ENCODE results near the gene SKI.

SKI gene

DNA sequence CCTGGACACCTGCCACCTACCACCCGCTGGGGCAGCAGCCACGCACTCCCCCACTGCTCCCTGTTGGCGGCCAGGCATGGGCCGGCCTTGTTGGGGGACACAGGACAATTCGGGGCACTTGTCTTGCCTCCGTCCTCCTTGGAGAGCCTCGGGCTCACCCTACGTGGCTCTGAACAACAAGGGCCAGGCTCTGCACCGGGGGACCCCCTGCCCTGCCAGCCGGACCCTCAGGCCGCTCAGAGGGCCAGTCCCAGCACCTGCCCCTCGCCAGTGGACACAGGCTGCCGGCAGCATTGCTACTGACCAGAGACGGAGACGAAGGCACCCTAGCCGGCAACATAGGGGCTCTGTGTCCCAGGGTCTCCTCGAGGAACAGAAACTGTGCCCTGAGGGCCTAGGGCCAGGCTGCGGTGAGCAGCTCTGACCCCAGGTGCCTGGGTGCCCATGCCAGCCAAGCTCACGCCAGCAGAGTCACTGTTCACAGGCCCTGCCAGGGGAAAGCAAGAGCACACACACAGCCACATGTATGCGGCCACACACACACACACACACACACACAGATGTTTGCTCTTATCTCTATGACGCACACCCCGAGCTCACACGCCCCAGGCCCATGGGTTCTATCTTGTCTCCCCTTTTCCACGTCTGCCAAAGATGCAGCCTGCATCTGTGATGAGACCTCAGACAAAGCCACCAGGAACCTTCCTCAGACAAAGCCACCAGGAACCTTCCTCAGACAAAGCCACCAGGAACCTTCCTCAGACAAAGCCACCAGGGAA lies 117.4 kb downstream of the SKI start:
- H3K36me3 ChIP-seq (ENCODE audit: control insufficient read depth, insufficient read depth, low read length), result no peaks in the 10 kb centered on the region
- no peak for DNase-seq
- no peaks in the 10 kb centered on the region for H3K27me3 ChIP-seq (replicated peaks; ENCODE audit: control insufficient read depth, insufficient read depth, low read length, poor library complexity, severe bottlenecking)
- H3K9me3 ChIP-seq (ENCODE audit: control insufficient read depth, low read length), result no peaks in the 10 kb centered on the region
- no peaks in the 10 kb centered on the region for H3K4me1 ChIP-seq (ENCODE audit: control insufficient read depth, insufficient read depth, low read length, poor library complexity, severe bottlenecking)
- no peak overlapping the region for H3K27ac ChIP-seq (ENCODE audit: insufficient read depth, low read length, poor library complexity, severe bottlenecking)
- H3K4me3 ChIP-seq (ENCODE audit: insufficient read depth, low read depth, low read length, poor library complexity, severe bottlenecking), result no peak overlapping the region

DNA sequence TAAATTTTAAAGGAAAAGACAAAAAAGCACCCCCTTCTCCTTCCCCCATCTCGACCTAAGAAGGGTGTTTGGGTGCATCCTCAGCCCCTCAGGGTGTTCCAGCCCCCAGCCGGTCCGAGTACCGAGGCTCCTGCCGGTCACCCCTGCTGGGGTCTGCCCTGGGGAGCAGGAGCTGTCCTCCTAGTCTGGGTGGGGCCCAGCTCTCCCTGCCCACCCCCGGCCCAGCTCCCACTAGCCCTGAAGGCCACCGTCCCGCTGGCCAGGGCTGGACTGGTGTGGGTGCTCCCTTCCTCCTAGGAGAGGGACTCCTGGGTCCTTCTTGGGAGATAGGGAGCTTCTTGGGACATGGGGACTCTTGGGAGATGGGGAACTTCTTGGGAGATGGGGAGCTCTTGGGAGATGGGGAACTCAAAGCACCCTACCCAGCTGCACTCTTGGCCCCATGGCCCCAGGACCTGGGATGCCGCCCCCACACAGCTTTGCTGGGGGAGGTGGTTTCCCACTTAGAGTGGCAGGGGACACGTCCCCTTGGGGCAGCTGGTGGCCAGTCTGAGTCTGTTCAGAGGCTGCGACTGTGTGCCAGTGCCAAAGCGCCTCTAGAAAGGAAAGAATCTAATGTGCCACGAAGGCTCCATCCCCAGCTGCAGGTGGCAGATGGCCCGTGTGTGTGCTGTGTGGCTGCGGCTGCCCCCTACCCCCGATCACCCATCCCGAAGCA lies 118.7 kb downstream of the SKI start:
- H3K27me3 ChIP-seq (replicated peaks; ENCODE audit: control insufficient read depth, insufficient read depth, low read length, poor library complexity, severe bottlenecking), result no peaks in the 10 kb centered on the region

DNA sequence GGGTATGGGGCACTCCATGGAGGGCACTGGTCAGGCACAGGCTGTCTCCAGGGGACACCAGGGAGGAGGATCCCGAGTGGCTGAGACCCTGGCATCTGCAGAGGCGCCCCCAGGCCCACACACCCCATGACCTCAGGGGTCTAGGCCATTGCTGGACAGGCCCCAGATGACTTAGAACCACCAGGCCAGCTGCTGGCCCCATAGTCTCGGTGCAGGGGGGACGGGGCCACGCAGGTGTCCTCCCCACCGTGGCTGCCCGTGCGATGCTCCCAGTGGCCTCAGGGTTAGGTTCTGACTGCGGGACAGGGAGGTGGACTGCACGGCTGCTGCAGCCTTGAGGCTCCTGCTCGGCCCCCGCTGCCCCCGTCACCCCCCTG lies 119.3 kb downstream of the SKI start:
- Histone ChIP-seq H3K36me3 (ENCODE audit: control insufficient read depth, insufficient read depth, low read length) (no peaks in the 10 kb centered on the region), H3K9me3 (ENCODE audit: control insufficient read depth, low read length) (no peaks in the 10 kb centered on the region), H3K27ac (ENCODE audit: insufficient read depth, low read length, poor library complexity, severe bottlenecking) (no peak overlapping the region), H3K4me3 (ENCODE audit: insufficient read depth, low read depth, low read length, poor library complexity, severe bottlenecking) (no peak overlapping the region), H3K27me3 (replicated peaks; ENCODE audit: control insufficient read depth, insufficient read depth, low read length, poor library complexity, severe bottlenecking) (no peaks in the 10 kb centered on the region), H3K4me1 (ENCODE audit: control insufficient read depth, insufficient read depth, low read length, poor library complexity, severe bottlenecking) (no peaks in the 10 kb centered on the region)
- DNase-seq, result no peak

More for the DNA sequence above, 118.7 kb downstream of the SKI start:
- Histone ChIP-seq H3K4me1 (ENCODE audit: control insufficient read depth, insufficient read depth, low read length, poor library complexity, severe bottlenecking) (no peaks in the 10 kb centered on the region), H3K36me3 (ENCODE audit: control insufficient read depth, insufficient read depth, low read length) (no peaks in the 10 kb centered on the region), H3K9me3 (ENCODE audit: control insufficient read depth, low read length) (no peaks in the 10 kb centered on the region), H3K4me3 (ENCODE audit: insufficient read depth, low read depth, low read length, poor library complexity, severe bottlenecking) (no peak overlapping the region), H3K27ac (ENCODE audit: insufficient read depth, low read length, poor library complexity, severe bottlenecking) (no peak overlapping the region)
- no peak for DNase-seq

DNA sequence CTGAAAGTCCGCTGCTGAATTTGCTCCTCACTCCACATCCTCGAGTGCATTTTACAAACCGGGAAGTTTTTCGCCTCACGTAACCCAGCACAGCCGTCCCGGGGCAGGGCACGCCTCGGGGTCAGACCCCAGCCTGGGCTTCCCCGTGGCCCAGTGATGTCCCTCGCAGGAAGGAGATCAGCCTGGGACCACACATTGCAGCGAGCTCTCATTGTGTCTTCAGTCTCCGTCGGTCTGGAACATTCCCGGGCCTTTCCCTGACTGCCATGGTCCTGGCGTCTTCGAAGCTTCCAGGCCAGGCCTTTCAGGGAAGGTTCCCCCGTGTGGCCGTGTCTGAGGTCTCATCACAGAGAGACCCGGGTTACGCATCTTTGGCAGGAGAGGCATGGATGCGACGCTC lies 119.8 kb downstream of the SKI start:
- H3K27ac ChIP-seq (ENCODE audit: insufficient read depth, low read length, poor library complexity, severe bottlenecking), result no peak overlapping the region
- no peaks in the 10 kb centered on the region for H3K9me3 ChIP-seq (ENCODE audit: control insufficient read depth, low read length)
- no peak for DNase-seq
- no peak overlapping the region for H3K4me3 ChIP-seq (ENCODE audit: insufficient read depth, low read depth, low read length, poor library complexity, severe bottlenecking)
- H3K27me3 ChIP-seq (replicated peaks; ENCODE audit: control insufficient read depth, insufficient read depth, low read length, poor library complexity, severe bottlenecking), result no peaks in the 10 kb centered on the region
- H3K4me1 ChIP-seq (ENCODE audit: control insufficient read depth, insufficient read depth, low read length, poor library complexity, severe bottlenecking), result no peaks in the 10 kb centered on the region
- no peaks in the 10 kb centered on the region for H3K36me3 ChIP-seq (ENCODE audit: control insufficient read depth, insufficient read depth, low read length)

DNA sequence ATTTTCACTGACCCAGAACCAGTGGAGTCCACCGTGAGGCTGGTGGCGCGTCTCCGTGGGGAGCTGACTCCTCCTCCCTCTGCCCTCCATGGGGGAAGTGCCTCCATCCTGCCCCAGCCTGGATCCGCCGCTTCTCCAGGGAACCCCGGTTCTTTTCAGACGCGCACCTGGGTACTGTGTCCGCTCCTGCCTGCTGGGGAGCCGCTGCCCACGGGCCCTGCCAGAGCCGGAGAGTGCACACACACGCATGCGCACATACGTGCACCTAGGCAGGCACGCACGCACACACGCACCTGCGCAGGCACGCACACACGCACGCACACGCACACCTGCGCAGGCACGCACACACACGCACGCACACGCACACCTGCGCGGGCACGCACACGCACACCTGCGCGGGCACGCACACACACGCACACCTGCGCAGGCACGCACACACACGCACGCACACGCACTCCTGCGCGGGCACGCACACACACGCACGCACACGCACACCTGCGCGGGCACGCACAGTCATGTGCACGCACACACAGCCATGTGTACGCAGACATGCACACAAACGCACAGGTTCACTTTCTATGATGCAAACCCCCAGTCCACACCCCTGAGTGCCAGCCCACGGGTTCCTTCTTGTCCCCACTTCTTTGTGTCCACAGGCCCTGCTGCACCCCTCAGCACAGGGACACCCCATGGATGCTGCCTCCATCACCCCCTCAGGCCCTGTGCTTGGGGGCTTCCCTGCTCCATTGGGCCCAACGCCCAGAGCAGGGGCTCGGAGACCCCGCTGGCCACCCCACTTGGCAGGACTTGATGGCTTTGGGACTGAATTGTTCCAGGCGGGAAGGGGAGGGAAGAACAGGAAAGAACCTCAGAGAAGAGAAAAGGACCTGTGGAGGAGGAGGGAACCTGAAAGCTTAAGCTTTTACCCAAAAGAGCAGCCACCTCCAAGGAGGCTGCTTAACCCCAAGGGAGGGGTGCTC lies 120.5 kb downstream of the SKI start:
- Histone ChIP-seq H3K27ac (ENCODE audit: insufficient read depth, low read length, poor library complexity, severe bottlenecking) (no peak overlapping the region), H3K27me3 (replicated peaks; ENCODE audit: control insufficient read depth, insufficient read depth, low read length, poor library complexity, severe bottlenecking) (no peaks in the 10 kb centered on the region)

DNA sequence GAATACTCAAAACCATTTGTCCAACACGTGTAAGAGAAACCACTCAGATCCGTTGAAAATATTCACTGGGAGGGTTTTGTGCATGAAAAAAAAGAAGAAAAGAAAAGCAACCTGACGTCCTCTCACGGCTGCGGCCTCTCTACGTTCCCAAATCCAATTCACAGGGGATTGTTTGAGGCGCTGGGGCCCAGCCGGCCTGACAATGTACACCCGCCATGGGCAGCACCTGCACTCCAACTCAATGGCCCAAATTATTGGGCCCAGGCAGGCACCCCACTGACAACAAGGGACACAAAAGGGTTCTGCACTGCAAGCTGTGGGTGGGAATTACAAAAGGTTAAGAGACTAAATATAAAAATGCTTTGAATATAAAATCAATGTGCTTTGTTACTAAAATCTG lies 121.7 kb downstream of the SKI start:
- DNase-seq, result no peak
- Histone ChIP-seq H3K36me3 (ENCODE audit: control insufficient read depth, insufficient read depth, low read length) (no peaks in the 10 kb centered on the region), H3K27me3 (replicated peaks; ENCODE audit: control insufficient read depth, insufficient read depth, low read length, poor library complexity, severe bottlenecking) (no peaks in the 10 kb centered on the region)

More for the DNA sequence above, 120.5 kb downstream of the SKI start:
- Histone ChIP-seq H3K9me3 (ENCODE audit: control insufficient read depth, low read length) (no peaks in the 10 kb centered on the region), H3K4me1 (ENCODE audit: control insufficient read depth, insufficient read depth, low read length, poor library complexity, severe bottlenecking) (no peaks in the 10 kb centered on the region), H3K4me3 (ENCODE audit: insufficient read depth, low read depth, low read length, poor library complexity, severe bottlenecking) (no peak overlapping the region), H3K36me3 (ENCODE audit: control insufficient read depth, insufficient read depth, low read length) (no peaks in the 10 kb centered on the region)
- no peak for DNase-seq

DNA sequence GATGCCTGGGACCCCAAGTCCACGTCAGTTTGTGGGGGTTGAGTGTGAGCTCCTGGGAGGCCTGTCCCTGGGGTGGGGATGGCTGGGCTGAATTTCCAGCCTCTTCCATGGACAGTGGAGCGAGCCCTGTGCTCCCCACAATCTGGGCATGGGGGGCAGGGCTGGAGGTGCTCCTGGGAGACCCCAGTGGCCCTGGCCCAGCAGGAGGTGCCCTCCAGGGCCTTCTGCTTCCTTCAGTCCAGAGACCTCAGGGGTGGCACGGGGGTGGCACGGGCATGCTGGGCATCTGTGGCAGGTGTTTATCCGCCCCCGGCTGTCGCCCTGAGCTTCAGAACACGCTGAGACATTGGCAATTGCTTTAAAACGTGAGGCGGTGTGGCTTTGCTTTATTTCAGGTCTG lies 122.4 kb downstream of the SKI start:
- no peak overlapping the region for H3K4me3 ChIP-seq (ENCODE audit: insufficient read depth, low read depth, low read length, poor library complexity, severe bottlenecking)
- no peak for DNase-seq
- H3K27ac ChIP-seq (ENCODE audit: insufficient read depth, low read length, poor library complexity, severe bottlenecking), result no peak overlapping the region
- no peaks in the 10 kb centered on the region for H3K9me3 ChIP-seq (ENCODE audit: control insufficient read depth, low read length)
- H3K36me3 ChIP-seq (ENCODE audit: control insufficient read depth, insufficient read depth, low read length), result no peaks in the 10 kb centered on the region
- no peaks in the 10 kb centered on the region for H3K4me1 ChIP-seq (ENCODE audit: control insufficient read depth, insufficient read depth, low read length, poor library complexity, severe bottlenecking)
- H3K27me3 ChIP-seq (replicated peaks; ENCODE audit: control insufficient read depth, insufficient read depth, low read length, poor library complexity, severe bottlenecking), result no peaks in the 10 kb centered on the region

More for the DNA sequence above, 121.7 kb downstream of the SKI start:
- no peaks in the 10 kb centered on the region for H3K9me3 ChIP-seq (ENCODE audit: control insufficient read depth, low read length)
- no peaks in the 10 kb centered on the region for H3K4me1 ChIP-seq (ENCODE audit: control insufficient read depth, insufficient read depth, low read length, poor library complexity, severe bottlenecking)
- H3K27ac ChIP-seq (ENCODE audit: insufficient read depth, low read length, poor library complexity, severe bottlenecking), result no peak overlapping the region
- H3K4me3 ChIP-seq (ENCODE audit: insufficient read depth, low read depth, low read length, poor library complexity, severe bottlenecking), result no peak overlapping the region

DNA sequence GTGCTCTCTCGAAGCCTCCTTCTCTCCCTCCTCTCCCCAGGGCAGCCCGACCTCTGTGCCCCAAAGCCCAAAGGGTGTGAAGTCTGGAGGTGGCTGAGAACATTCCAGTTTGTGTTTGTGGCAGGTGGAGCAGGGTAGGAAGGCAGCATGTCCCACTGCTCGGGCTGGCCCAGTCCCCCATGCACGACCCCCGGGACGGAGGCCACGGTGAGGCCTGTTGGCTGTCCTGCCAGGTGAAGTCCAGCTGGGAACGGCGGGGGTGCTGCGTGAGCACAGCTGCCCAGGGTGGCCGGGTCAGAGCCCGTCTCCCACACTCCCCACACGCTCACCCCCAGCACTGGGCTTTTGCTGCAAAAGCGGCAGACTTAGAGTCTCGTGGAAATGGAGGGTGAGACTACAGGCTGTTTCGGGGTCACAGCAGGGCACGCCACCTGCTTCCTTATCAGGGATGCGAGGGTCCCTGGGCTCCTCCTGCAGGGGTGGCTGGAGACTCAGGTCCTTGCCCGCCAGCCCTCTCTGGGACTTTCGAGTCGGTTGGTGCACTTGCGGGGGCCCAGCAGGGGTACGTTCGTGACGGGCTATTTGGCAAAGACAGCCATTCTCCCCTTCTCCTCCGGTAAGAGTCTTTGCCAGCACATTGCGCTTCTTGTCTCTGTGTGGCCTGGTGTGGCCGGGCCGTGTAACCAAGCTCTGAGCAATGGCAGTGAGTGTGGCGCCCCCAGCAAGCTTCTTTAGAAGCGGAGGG lies 123.0 kb downstream of the SKI start:
- DNase-seq, result no peak
- H3K27me3 ChIP-seq (replicated peaks; ENCODE audit: control insufficient read depth, insufficient read depth, low read length, poor library complexity, severe bottlenecking), result no peaks in the 10 kb centered on the region
- no peak overlapping the region for H3K27ac ChIP-seq (ENCODE audit: insufficient read depth, low read length, poor library complexity, severe bottlenecking)
- no peaks in the 10 kb centered on the region for H3K9me3 ChIP-seq (ENCODE audit: control insufficient read depth, low read length)
- H3K36me3 ChIP-seq (ENCODE audit: control insufficient read depth, insufficient read depth, low read length), result no peaks in the 10 kb centered on the region
- no peaks in the 10 kb centered on the region for H3K4me1 ChIP-seq (ENCODE audit: control insufficient read depth, insufficient read depth, low read length, poor library complexity, severe bottlenecking)
- H3K4me3 ChIP-seq (ENCODE audit: insufficient read depth, low read depth, low read length, poor library complexity, severe bottlenecking), result no peak overlapping the region

DNA sequence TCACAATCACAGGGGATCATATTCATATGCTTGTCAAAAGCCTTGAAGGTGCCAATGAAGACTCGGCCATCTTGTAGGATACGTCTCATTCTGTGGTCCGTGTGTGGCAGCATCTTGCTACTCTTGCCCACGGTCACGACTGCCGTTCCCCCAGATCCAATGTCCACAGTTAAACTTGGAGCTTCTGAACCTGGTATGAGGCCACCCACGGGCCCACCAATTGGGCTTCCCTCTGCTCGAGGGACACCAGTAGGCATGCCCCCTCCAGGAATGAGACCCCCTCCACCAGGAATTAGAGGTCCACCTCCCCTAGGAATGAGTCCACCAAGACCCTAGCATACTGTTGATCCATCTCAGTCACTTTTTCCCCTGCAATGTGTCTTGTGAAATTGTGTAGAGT lies 123.6 kb downstream of the SKI start:
- no peak for DNase-seq
- H3K27me3 ChIP-seq (replicated peaks; ENCODE audit: control insufficient read depth, insufficient read depth, low read length, poor library complexity, severe bottlenecking), result no peaks in the 10 kb centered on the region

More for the DNA sequence above, 123.6 kb downstream of the SKI start:
- no peak overlapping the region for H3K27ac ChIP-seq (ENCODE audit: insufficient read depth, low read length, poor library complexity, severe bottlenecking)
- no peaks in the 10 kb centered on the region for H3K9me3 ChIP-seq (ENCODE audit: control insufficient read depth, low read length)
- no peaks in the 10 kb centered on the region for H3K4me1 ChIP-seq (ENCODE audit: control insufficient read depth, insufficient read depth, low read length, poor library complexity, severe bottlenecking)
- no peaks in the 10 kb centered on the region for H3K36me3 ChIP-seq (ENCODE audit: control insufficient read depth, insufficient read depth, low read length)
- no peak overlapping the region for H3K4me3 ChIP-seq (ENCODE audit: insufficient read depth, low read depth, low read length, poor library complexity, severe bottlenecking)
